OCI-LY1 (cell line): Measurements from ENCODE around the gene ZNF362.

Experiments
- H2AFZ ChIP-seq: fragments of 200-600 bp; sonication (generic), shearing (Covaris generic); 2 replicates; pipeline ENCODE4 v1.6.0; 2014; ENCODE audit warnings: antibody characterized with exemption, mild to moderate bottlenecking, low read length
- H3F3A ChIP-seq: fragments of 200-600 bp; sonication (generic), shearing (Covaris generic); 2 replicates; pipeline ENCODE4 v1.6.0; 2014; ENCODE audit warnings: mild to moderate bottlenecking, antibody characterized with exemption, low read length, moderate library complexity; ENCODE audit not compliant: insufficient read depth
- H3K27ac ChIP-seq: fragments of 200-600 bp; sonication (generic); 2 replicates; pipeline ENCODE4 v1.5.1; 2014; ENCODE audit warnings: low read length, mixed run types, mild to moderate bottlenecking, low read depth; ENCODE audit not compliant: poor library complexity, severe bottlenecking
- H3K27me3 ChIP-seq: fragments of 200-600 bp; sonication (generic); 2 replicates; pipeline ENCODE4 v1.6.0; 2014; ENCODE audit warnings: antibody characterized with exemption, mild to moderate bottlenecking, low read length, moderate library complexity; ENCODE audit not compliant: insufficient read depth
- H3K36me3 ChIP-seq: fragments of 200-600 bp; sonication (generic); 2 replicates; pipeline ENCODE4 v1.6.1; 2014; ENCODE audit warnings: mild to moderate bottlenecking, antibody characterized with exemption, low read length, moderate library complexity, mixed read lengths; ENCODE audit not compliant: insufficient read depth
- H3K4me1 ChIP-seq: fragments of 200-600 bp; sonication (generic); 2 replicates; pipeline ENCODE4 v1.5.1; 2014; ENCODE audit warnings: mild to moderate bottlenecking, low read length, moderate library complexity; ENCODE audit not compliant: insufficient read depth, severe bottlenecking
- H3K4me2 ChIP-seq: fragments of 200-600 bp; sonication (generic), shearing (Covaris generic); 2 replicates; pipeline ENCODE4 v1.6.1; 2014; ENCODE audit warnings: low read length
- H3K4me3 ChIP-seq: fragments of 200-600 bp; sonication (generic); 2 replicates; pipeline ENCODE4 v1.5.1; 2014; ENCODE audit warnings: low read length, low read depth, mild to moderate bottlenecking, mixed read lengths; ENCODE audit not compliant: poor library complexity, severe bottlenecking
- H3K79me2 ChIP-seq: fragments of 200-600 bp; shearing (Covaris generic); 2 replicates; pipeline ENCODE4 v1.6.1; 2016; ENCODE audit warnings: mixed run types, low read length, mixed read lengths; ENCODE audit not compliant: insufficient read depth
- H3K9ac ChIP-seq: fragments of 200-600 bp; sonication (generic), shearing (Covaris generic); 2 replicates; pipeline ENCODE4 v1.6.1; 2014; ENCODE audit warnings: mild to moderate bottlenecking, low read length, mixed read lengths
- H3K9me2 ChIP-seq: fragments of 200-600 bp; sonication (generic), shearing (Covaris generic); 2 replicates; pipeline ENCODE4 v1.6.1; 2014; ENCODE audit warnings: low read depth, mild to moderate bottlenecking, low read length, mixed read lengths
- H3K9me3 ChIP-seq: fragments of 200-600 bp; shearing (Covaris generic); 2 replicates; pipeline ENCODE4 v1.6.1; 2014; ENCODE audit warnings: low read length, mixed read lengths
- H4K20me1 ChIP-seq: fragments of 200-600 bp; sonication (generic), shearing (Covaris generic); 2 replicates; pipeline ENCODE4 v1.6.0; 2016; ENCODE audit warnings: mild to moderate bottlenecking, low read length; ENCODE audit not compliant: insufficient read depth
- EZH2 ChIP-seq: fragments of 200-600 bp; sonication (generic), shearing (Covaris generic); IDR thresholded peaks from 2 replicates; pipeline ENCODE4 v1.8.0; 2017; ENCODE audit warnings: borderline replicate concordance, mixed run types, mild to moderate bottlenecking, antibody characterized with exemption, low read length, moderate library complexity, mixed read lengths
- TF ChIP-seq, protein P1 (sequence below): fragments of 200-600 bp; sonication (generic), shearing (Covaris generic); IDR thresholded peaks from 2 replicates; pipeline ENCODE4 v1.5.1; 2017; ENCODE audit warnings: mild to moderate bottlenecking, antibody characterized with exemption, low read length, moderate library complexity, mixed read lengths

The ZNF362 gene

DNA sequence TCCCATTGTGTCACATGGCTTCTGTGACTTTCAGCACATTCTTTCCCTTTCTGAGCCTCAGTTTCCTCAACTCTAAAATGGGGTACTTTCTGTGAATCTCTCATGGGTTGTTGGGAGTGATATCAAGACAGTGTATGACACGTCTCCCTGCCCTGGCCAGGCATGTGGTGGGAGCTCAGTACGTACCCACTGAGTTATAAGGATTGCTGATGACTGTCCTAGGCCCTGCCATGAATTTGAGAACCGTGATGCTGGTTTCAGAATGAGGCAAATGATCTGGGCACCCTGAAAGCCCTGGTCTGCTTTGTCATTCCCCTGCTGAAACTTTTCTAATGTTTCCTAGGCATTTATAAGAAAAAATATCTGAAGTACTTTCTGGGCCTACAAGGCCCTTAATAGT is 3.6 kb downstream of the ZNF362 start:
- no peaks in the 10 kb centered on the region for H3K9me3 ChIP-seq
- TF ChIP-seq, protein P1, sequence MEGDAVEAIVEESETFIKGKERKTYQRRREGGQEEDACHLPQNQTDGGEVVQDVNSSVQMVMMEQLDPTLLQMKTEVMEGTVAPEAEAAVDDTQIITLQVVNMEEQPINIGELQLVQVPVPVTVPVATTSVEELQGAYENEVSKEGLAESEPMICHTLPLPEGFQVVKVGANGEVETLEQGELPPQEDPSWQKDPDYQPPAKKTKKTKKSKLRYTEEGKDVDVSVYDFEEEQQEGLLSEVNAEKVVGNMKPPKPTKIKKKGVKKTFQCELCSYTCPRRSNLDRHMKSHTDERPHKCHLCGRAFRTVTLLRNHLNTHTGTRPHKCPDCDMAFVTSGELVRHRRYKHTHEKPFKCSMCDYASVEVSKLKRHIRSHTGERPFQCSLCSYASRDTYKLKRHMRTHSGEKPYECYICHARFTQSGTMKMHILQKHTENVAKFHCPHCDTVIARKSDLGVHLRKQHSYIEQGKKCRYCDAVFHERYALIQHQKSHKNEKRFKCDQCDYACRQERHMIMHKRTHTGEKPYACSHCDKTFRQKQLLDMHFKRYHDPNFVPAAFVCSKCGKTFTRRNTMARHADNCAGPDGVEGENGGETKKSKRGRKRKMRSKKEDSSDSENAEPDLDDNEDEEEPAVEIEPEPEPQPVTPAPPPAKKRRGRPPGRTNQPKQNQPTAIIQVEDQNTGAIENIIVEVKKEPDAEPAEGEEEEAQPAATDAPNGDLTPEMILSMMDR = no peak
- no peak for TF ChIP-seq EZH2
- H3K79me2 ChIP-seq = no peaks in the 10 kb centered on the region
- no peaks in the 10 kb centered on the region for H3F3A ChIP-seq
- no peaks in the 10 kb centered on the region; the same call in 1 of the 2 replicates for H3K36me3 ChIP-seq
- H3K27ac ChIP-seq = no peak overlapping the region
- no peaks in the 10 kb centered on the region; the same call in 1 of the 2 replicates for H3K27me3 ChIP-seq
- H3K4me3 ChIP-seq = no peak overlapping the region
- no peaks in the 10 kb centered on the region for H3K9me2 ChIP-seq
- no peak overlapping the region for H2AFZ ChIP-seq
- H3K4me2 ChIP-seq = no peak overlapping the region
- H3K4me1 ChIP-seq = peaks cover 19% of the 10 kb centered on the region
- no peaks in the 10 kb centered on the region for H4K20me1 ChIP-seq
- H3K9ac ChIP-seq = no peak overlapping the region

DNA sequence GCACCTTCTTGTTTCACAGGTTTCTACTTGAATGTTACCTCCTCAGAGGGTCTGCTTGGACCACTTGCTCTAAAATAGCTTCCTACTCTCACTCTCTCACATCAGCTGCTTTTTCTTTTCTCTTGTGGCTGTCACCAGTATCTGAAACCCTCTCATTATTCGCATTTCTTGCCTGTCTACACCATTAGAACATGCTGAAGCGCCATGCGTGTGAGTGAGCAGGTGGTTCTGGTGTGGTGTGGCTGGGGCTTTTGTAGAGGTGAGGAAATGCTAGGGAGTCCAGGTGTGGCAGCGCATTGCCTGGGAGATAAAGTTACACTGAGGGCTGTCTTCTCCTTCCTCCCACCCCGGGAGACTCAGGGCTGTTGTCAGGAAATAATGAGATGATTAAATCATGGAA is 4.1 kb downstream of the ZNF362 start:
- no peak overlapping the region for H3K27ac ChIP-seq
- no peaks in the 10 kb centered on the region; the same call in 1 of the 2 replicates for H3K27me3 ChIP-seq
- no peak overlapping the region for H2AFZ ChIP-seq
- no peak overlapping the region for H3K4me2 ChIP-seq
- no peak for TF ChIP-seq EZH2
- TF ChIP-seq, protein P1 = no peak
- no peaks in the 10 kb centered on the region for H3K9me3 ChIP-seq
- no peaks in the 10 kb centered on the region for H3K9me2 ChIP-seq
- no peaks in the 10 kb centered on the region for H3F3A ChIP-seq
- no peaks in the 10 kb centered on the region for H4K20me1 ChIP-seq
- H3K79me2 ChIP-seq = no peaks in the 10 kb centered on the region
- H3K36me3 ChIP-seq = no peaks in the 10 kb centered on the region; the same call in 1 of the 2 replicates
- H3K9ac ChIP-seq = no peak overlapping the region
- H3K4me1 ChIP-seq = peaks cover 18% of the 10 kb centered on the region
- H3K4me3 ChIP-seq = no peak overlapping the region

DNA sequence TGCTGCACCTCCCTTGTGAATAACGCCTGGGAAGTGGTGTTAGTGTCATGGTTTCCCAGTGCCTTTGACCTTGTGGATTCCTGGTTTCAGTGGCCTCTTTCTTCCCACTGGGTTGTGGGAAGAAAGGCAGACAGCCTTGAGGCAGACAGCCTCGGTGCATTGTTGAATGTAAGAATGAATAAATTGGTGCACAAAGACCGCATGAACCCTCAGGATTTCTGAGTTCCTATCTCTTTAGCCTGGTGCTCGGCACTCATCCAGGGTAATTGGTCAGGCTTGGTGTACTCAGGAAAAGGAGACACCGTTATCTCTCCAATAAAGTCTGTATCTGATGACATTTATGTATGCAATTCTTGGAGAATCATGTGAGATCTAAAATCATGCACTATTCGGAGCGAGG is 5.1 kb downstream of the ZNF362 start:
- no peaks in the 10 kb centered on the region for H4K20me1 ChIP-seq
- H3K4me1 ChIP-seq = peaks cover 14% of the 10 kb centered on the region
- no peak overlapping the region for H3K4me2 ChIP-seq
- no peak for TF ChIP-seq EZH2
- TF ChIP-seq, protein P1 = no peak
- H3K9ac ChIP-seq = no peak overlapping the region
- H2AFZ ChIP-seq = no peak overlapping the region
- H3K79me2 ChIP-seq = no peaks in the 10 kb centered on the region
- H3K27me3 ChIP-seq = no peaks in the 10 kb centered on the region; the same call in 1 of the 2 replicates
- no peaks in the 10 kb centered on the region; the same call in 1 of the 2 replicates for H3K36me3 ChIP-seq
- no peaks in the 10 kb centered on the region for H3F3A ChIP-seq
- no peak overlapping the region for H3K27ac ChIP-seq
- H3K9me3 ChIP-seq = no peaks in the 10 kb centered on the region
- H3K4me3 ChIP-seq = no peak overlapping the region
- H3K9me2 ChIP-seq = no peaks in the 10 kb centered on the region
